ENCODE results near the gene IMPDH2.
"Not testable (repeated sequence)": the region's sequence is repeated elsewhere in the genome, so short reads cannot be mapped to it uniquely, and the experiment has no call there.

Gene IMPDH2

DNA sequence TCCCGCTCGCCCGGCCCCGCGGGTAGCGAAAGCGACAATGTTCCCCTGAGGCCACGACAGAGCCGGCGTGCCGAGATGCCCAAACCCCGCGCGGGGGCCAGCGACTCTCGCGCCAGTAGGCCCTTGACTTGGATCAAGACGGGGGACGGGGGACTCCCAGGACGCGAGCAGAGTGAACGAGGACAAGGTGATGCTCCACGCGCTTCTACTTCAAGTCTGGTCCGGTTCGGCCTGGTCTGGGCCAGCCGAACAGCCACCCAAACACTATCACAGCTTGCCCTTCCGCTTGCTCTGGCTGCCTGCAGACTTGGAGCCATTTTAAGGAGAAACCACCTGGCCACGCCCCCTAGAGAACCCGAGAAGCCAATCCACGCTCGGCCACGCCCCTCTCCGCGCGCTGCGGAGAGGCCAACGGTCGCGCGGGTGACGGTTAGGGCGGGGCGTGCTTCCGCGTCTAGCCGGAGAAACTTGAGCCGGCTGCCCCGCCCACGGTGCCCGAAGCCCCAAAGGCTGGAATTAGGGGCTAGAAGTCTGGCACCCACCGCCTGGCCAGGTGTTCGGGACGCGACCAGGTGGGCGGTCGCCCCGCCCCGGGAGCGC lies 7.9 kb downstream of the IMPDH2 start:
- DNase-seq (ENCODE audit: low read depth): peak; percentile 95

DNA sequence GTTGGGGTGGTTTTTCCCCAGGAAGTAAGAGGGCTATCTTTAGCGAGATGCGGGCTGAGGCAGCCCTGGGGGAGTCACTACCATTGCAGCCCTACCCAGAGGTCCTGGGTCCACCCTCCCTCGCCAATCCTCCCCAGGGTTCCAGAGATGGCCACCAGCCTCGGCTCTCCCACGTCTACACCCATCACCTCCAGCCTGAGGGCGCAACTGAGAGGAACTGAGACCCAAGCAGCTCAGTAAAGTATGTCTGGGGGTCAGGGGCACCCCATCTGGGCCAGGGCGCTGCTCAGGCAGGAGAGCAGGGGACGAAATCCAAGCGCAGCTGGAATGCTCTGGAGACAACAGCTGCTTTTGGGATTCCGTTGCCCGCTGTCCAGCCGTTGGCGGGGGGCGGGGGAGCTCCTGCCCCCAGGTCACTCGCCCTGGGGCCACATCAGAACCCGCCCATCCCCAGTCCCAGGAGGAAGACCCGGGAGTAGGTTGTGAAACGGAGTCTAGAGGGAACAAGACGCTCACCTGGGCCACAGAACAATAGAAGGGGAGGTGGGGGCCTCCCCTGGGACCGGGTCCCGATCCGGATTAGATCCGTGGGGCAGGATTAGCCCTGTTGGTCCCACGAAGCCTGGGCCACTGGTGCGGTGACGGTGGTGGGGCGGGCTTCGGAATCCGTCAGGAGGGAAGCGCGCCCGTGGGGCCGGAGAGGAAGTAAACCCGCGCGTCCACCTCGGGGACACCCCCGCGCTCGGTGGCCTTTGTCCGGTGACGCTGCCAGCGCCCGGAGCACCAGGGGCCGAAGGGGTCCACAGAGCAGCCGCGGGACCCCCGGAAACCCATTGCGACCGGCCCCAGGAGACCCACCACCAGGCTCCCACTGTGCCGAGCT lies 8.6 kb downstream of the IMPDH2 start:
- DNase-seq (ENCODE audit: low read depth): no peak

DNA sequence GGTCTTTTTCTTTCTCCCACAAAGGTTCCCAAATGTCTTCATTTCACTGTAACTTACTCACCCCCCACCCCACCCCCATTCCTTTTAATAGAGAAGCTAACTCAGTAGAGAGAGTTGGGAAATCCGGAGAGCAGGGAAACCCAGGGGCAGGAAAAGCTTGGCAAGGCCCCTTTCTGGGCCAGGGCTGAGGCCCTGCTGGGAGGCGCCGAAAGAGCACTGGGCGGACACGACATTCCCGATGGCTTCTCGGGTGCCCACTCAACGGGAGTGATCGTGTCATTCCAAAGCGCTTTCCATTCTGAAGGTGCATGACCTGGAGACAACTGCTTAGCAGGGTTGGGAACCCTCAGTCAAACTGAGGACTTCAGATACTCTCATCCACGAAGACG lies 9.3 kb downstream of the IMPDH2 start:
- DNase-seq (ENCODE audit: low read depth): no peak

DNA sequence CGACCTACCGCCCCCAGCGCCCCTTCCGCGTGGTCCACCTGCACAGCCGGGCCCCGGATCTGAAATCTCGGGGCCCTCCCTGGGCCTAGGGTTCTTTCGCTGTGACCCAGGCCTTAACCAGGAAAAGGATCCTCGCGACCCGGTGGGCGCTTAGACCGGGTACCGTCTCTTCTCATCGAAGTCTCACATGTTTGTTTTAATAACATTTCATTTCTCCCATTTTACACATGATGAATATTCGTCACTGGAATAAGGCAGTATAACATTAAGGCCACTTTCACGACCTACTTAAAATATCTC lies 10.5 kb downstream of the IMPDH2 start:
- DNase-seq (ENCODE audit: low read depth): no peak

DNA sequence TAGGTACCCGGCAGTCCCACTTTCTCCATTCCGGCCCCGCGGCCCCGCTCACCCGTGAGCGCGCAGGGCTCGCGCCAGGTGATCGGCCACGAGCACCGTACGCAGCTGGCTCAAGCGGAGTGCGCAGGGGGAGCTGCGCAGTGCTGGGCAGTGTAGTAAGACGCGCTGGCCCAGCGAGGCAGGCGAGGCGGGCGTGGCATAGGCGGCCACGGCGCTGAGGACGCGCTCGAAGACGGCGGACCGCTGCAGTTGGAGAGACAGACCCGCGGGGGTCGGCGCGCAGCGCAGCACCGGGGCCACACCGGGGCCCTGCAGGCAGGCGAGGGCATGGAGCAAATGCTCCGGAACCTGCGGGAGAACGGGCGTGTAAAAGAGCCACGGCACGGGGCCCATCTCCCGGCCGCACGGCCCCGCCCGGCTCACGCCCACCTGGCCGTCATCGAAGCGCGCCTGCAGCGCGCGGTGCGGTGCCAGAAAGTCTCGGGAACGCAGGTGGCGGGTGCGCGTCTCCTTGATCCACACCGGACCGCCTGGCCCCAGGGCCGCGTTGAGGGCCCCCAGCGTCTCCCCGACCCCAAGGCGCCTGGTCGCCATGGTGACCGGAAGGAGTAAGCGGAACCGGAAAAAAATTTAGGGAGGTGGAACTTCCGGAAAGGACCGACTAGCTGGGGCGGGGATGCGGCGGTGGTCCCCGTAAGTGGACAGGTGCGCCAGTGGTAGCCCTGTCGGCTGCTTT lies 11.1 kb downstream of the IMPDH2 start, which contains the start of gene DALRD3:
Gene DALRD3, minus strand, starts transcription at position 610 of the 736 bp plus-strand sequence. Its CDS starts 16 bp downstream, at position 594.
- DNase-seq (ENCODE audit: low read depth): no peak

DNA sequence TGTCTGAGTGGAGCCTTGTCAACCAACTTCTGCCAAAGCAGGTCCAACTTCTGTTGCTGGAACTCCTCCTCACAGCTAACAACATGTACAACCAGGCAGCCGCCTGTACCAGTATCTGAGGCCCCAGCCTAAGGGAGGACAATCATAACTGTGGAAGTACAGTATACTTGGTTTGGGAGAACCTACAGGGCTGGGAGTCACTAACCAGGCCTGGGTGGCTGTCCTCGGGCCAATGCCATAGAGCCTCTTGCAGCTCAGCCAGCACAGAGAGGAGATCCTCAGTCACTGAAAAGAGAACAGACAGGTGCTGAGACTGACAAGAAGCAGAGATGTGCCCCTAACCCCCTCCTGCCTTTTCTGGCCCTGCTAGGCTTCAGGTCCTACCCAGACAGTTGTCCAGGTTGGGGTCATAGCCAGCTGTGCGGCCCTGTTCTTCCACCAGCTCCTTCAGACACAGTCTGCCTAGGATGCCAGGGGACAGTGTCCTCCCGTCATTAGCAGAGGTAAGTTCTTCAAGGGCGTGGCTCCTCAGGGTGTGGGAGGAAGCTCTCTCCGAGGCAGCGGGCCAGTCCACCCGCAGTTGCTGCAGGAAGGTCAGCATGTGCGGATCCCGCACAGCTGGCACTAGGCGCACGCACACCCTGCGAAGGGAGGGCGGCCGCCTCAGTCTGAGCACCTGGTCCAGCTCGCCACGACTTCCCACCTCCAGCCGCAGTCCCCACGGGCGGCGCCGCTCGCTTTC lies 11.8 kb downstream of the IMPDH2 start:
- DNase-seq (ENCODE audit: low read depth): no peak

DNA sequence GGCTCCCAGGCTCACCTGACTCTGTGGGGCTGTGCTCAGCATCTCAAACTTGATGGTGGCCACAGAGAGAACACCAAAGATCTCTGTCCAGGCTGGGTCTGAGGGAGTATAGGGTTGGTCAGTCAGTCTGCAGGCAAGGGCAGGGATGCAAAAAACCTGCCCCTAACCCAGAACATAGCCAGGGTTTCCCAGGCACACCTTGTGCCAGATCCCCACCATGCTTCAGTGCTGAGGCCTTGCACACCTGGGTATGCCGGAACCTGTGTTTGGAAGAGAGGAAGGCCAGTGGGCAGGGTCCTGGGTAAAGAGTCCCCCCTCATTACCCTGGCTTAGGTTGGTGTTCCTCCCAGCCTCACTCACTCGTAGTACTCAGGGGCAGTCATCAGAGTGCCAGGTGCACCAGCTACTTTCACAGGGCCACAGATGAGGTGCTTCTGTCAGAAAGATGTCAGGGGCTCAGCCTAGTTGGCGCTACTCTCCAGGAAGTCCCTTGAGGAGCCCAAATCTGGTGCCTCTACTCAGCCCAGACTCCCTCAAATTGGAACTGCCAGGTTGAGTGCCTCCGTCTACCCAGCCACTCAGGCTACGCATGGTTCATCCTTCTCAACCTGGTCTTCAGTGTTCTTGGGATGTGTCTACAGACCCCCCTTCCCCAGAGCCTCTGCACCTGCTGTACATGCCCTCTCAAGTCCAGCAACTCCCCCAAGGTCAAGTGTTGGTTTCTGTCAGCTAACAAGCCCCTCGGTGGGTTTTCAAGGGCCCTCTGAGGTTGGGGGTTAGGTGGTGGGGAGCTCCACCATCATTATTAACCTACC lies 12.6 kb downstream of the IMPDH2 start:
- DNase-seq (ENCODE audit: low read depth): no peak

DNA sequence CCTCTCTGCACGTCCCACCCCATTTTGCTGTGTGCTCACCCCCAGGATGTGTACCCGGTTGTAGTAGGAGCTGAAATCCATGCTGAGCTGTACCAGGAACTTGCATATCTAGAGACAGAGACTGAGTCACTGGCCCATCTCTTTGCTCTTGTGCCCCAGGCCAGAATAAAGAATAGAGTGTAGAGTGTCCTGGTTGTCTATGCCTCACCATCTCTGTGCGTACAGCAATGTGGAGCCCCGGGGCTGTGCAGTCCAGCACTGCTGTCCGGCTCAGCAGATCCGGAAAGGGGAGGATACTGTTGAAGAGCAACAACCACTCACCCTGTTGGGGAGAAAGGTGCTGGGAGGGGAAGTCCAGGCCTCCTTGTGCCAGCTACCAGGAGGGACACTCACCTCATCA lies 13.4 kb downstream of the IMPDH2 start:
- no peak for DNase-seq (ENCODE audit: low read depth)

DNA sequence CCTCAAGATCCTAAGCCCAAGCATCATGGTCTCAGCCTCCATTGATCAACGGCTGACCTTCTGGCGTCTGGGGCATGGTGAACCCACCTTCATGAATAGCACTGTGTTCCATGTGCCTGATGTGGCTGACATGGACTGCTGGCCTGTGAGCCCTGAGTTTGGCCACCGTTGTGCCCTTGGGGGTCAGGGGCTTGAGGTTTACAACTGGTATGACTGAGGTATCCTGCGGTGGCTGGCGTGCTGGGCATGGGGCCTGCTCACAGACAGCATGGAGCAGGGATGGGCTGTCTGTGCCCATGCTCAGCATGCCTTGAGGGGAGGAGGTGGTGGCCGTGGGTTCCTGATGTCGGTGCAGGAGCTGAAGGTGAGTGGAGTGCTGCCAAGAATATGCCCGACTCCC lies 14.1 kb downstream of the IMPDH2 start:
- no peak for DNase-seq (ENCODE audit: low read depth)

DNA sequence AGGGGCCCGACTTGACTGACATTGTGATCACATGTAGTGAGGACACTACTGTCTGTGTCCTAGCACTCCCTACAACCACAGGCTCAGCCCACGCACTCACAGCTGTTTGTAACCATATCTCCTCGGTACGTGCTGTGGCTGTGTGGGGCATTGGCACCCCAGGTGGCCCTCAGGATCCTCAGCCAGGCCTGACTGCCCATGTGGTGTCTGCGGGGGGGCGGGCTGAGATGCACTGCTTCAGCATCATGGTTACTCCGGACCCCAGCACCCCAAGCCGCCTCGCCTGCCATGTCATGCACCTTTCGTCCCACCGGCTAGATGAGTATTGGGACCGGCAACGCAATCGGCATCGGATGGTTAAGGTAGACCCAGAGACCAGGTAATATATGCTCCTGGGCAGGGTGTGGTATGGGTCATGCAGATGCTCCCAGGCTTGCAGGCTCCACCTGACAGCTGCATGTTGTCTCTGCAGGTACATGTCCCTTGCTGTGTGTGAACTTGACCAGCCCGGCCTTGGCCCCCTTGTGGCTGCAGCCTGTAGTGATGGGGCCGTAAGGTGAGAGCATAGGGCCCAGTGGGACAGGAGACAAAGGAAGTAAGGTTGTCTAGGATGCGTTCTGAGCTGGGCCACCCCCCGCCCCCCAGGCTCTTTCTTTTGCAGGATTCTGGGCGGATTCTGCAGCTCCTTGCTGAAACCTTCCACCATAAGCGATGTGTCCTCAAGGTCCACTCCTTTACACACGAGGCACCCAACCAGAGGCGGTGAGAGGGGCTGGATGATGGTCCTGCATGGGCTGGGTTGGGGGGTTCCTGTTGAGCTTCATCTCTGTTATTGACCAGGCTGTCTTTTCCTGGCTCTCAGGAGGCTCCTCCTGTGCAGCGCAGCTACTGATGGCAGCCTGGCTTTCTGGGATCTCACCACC lies 15.2 kb downstream of the IMPDH2 start:
- no peak for DNase-seq (ENCODE audit: low read depth)

DNA sequence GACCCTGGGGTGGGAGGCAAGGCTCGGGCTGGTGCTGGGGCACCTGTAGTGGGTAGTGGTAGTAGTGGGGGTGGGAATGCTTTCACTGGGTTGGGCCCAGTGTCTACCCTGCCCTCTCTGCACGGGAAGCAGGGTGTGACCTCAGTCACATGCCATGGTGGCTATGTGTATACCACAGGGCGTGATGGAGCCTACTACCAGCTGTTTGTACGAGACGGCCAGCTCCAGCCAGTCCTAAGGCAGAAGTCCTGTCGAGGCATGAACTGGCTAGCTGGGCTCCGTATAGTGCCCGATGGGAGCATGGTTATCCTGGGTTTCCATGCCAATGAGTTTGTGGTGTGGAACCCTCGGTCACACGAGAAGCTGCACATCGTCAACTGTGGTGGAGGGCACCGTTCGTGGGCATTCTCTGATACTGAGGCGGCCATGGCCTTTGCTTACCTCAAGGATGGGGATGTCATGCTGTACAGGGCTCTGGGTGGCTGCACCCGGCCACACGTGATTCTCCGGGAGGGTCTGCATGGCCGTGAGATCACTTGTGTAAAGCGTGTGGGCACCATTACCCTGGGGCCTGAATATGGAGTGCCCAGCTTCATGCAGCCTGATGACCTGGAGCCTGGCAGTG lies 16.0 kb downstream of the IMPDH2 start:
- DNase-seq (ENCODE audit: low read depth): no peak

DNA sequence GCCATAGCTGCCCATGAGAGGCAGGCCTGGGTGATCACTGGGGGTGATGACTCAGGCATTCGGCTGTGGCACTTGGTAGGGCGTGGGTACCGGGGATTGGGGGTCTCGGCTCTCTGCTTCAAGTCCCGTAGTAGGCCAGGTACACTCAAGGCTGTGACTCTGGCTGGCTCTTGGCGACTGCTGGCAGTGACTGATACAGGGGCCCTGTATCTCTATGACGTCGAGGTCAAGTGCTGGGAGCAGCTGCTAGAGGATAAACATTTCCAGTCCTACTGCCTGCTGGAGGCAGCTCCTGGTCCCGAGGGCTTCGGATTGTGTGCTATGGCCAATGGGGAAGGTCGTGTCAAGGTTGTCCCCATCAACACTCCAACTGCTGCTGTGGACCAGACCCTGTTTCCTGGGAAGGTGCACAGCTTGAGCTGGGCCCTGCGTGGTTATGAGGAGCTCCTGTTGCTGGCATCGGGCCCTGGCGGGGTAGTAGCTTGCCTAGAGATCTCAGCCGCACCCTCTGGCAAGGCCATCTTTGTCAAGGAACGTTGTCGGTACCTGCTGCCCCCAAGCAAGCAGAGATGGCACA lies 16.7 kb downstream of the IMPDH2 start:
- no peak for DNase-seq (ENCODE audit: low read depth)

DNA sequence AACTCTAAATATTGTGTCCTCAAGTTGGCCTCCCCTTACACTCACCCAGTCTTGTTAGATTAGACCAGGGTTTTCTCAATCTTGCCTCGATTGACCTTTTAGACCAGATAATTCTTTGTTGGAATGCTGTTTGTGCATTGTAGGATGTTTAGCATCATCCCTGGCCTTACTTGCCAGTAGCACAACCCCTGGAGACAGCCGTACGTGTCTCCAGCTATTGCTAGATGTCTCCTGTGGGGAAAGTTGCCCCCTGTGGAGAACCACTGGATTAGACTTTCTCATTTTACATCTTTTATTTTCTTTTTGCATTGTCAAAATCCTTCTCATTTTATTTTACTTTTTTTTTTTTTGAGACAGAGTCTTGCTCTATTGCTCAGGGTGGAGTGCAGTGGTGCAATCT lies 19.8 kb downstream of the IMPDH2 start:
- no peak for DNase-seq (ENCODE audit: low read depth)

DNA sequence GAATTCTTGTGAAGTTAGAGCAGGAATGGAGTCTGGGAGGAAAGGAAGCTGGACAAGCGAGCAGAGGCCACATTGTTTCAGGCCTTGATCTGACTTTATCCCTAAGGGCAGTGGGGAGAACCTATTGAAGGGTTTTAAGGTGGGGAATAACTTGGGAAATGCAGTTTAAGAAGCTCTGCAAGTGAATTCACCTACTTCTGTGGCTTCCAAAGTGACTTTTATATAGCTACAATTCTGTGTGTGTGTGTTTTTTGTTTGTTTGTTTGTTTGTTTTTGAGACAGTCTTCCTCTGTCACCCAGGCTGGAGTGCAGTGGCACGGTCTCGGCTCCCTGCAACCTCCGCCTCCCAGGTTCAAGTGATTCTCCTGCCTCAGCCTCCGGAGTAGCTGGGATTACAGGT lies 20.6 kb downstream of the IMPDH2 start:
- not testable (repeated sequence) for DNase-seq (ENCODE audit: low read depth)

DNA sequence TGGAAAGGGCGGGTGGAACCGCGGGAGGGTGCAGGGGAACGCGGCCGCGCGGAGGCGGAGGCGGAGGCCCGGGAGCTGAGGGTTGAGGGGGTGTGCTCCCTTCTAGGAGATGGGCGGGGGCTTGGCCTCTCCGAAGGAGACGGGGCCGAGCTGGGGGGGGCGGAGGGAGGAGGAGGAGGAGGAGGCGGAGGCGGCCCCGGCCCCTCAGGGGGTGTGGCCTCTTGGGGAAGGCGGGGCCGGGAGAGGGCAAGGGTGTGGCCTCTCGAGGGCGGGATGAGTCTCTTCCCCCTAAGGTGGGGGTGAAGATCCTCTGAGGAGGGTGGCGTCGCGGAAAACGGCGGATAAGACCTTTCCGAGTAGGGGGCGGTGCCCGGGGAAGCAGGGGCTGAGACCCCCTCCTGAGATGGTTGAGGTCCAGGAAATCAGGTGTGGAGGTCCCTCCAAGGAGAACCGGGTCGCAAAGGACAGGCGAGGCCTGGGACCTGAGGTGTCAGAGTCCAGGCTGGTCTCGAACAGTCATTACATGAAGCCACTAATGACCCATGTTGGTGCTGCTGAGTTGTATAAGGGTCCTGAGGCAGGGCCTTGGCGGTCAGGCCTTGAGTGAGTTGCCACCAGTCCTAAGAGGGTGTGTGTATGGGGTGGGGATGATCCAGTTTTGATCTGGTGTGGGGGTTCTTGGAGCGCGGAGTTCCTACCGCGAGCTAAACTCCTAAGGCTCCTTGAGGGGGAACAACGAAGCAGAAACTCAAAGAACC lies 21.2 kb downstream of the IMPDH2 start:
- peak; percentile 81 for DNase-seq (ENCODE audit: low read depth)

DNA sequence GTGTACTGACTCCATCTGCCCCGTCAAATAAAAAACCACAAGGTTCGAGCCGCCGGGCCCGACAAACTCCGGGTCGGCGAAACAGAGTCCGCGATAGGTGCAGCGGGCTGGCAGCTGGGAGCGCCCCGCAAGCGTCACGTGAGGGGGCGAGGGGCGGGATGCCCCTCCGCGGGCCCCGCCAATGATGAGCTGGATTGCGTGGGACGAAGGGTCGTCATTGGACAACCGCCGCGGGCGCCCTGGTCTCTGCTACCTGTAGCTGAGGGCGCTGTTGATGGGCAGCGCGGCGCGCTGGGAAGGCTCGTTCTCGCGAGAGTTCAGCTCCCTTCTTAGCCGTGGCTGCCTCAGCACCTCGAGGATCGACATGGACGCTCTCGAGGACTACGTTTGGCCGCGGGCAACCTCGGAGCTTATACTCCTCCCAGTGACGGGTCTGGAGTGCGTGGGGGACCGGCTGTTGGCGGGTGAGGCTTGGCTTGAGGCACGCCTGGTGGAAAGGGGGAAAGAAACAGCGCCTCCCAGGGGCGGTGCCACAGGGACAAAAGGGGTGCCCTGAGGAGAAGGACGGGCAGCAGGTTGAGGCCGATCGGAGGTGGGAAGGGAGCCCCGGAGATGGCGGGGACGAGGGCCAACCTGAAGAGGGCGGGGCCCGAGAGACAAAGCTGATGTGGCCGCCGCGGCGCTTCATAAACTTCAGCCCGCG lies 22.0 kb downstream of the IMPDH2 start, which contains the start of gene WDR6:
Gene WDR6, plus strand, starts transcription at position 324 of the 703 bp plus-strand sequence. Its CDS starts 41 bp downstream, at position 365.
- peak; percentile 96 for DNase-seq (ENCODE audit: low read depth)

DNA sequence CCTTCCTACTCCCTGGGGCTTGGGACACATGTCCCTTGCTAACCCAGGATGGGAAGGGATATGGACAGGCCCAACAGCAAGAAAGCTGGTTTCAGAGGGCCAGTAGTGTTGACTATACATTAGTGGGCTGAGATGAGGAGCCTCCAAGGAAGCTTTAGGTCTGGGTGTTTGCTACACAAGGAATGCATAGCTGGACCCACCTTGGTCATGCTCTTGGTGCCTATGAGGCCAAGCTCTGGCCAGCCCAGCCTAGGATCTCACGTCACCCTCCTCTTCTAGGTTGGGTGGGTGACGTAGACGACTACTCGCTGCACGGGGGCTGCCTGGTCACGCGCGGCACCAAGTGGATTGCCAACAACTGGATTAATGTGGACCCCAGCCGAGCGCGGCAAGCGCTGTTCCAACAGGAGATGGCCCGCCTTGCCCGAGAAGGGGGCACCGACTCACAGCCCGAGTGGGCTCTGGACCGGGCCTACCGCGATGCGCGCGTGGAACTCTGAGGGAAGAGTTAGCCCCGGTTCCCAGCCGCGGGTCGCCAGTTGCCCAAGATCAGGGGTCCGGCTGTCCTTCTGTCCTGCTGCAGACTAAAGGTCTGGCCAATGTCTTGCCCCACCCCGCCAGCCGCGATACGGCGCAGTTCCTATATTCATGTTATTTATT lies 22.7 kb downstream of the IMPDH2 start:
- no peak for DNase-seq (ENCODE audit: low read depth)

Data from fibroblast of the conjunctiva (primary cell).